GM12878 (cell line): Measurements from ENCODE around the gene METTL1. TPM values are rescaled to one million over a fixed set of nuclear protein-coding genes. Genes with fewer than 3 reads are reported as not detected.

ENCODE experiments used
- ATAC-seq: fragments of 200-7000 bp; cut with Tn5 transposase; 3 replicates; pipeline ENCODE4 v1.9.1; 2020; ENCODE audit warnings: mild to moderate bottlenecking, moderate library complexity
- BruUV-seq: library from RNA; stranded (reverse); fragments of 400-500 nt; replicated peaks from 2 replicates; lab custom pipeline; 2021; lab: Mats Ljungman, UMichigan
- CTCF ChIA-PET: fragments of 300-600 bp; sonication (Branson Sonifier 250); formaldehyde crosslinking; extraction: SDS; loops from one replicate; lab custom pipeline; 2021; ENCODE audit warnings: inconsistent platforms; lab: Yijun Ruan, JAX
- POLR2A ChIA-PET: fragments of 350-600 bp; formaldehyde crosslinking; extraction: SDS; loops from one replicate; lab custom pipeline; 2021; ENCODE audit warnings: inconsistent platforms; lab: Charles Lee
- RAD21 ChIA-PET: fragments of 300-600 bp; sonication (Branson Sonifier 250); formaldehyde crosslinking; loops from one replicate; lab custom pipeline; 2023; ENCODE audit warnings: antibody characterized with exemption; ENCODE audit not compliant: unreplicated experiment; lab: Charles Lee
- SMC1A ChIA-PET: fragments of 300-600 bp; sonication (Branson Sonifier 250); formaldehyde crosslinking; loops from one replicate; lab custom pipeline; 2023; ENCODE audit not compliant: unreplicated experiment, uncharacterized antibody; lab: Charles Lee
- DNase-seq: peaks from one replicate; pipeline ENCODE4 v3.0.0-alpha.2; 2011; ENCODE audit warnings: low read depth, low spot score
- FAIRE-seq: peaks from 3 replicates; lab custom pipeline; 2011; peaks lifted over from hg19 to GRCh38; lab: Jason Lieb, UNC
- H2AFZ ChIP-seq: 2 replicates; pipeline ENCODE4 v1.6.0; 2011; ENCODE audit warnings: low read depth, low read length, control low read depth; ENCODE audit not compliant: control insufficient read depth
- H3K27ac ChIP-seq: 2 replicates; pipeline ENCODE4 v1.5.1; 2011; ENCODE audit warnings: control low read depth; ENCODE audit not compliant: control insufficient read depth, insufficient read depth
- H3K27me3 ChIP-seq, 2 experiments: replicated peaks in 1 of 2; 2 replicates each; pipeline versions ENCODE4 v1.6.0 to v1.6.1; 2011; ENCODE audit warnings: low read length in 1 of 2; ENCODE audit not compliant: control insufficient read depth in 2 of 2, insufficient read depth in 2 of 2
- H3K36me3 ChIP-seq, 2 experiments: 2 replicates each; pipeline ENCODE4 v1.5.1; 2011; ENCODE audit warnings: low read length in 1 of 2; ENCODE audit not compliant: control insufficient read depth in 2 of 2, insufficient read depth in 2 of 2
- H3K4me1 ChIP-seq: 2 replicates; pipeline ENCODE4 v1.6.1; 2011; ENCODE audit warnings: mild to moderate bottlenecking, low read length, moderate library complexity, mixed read lengths; ENCODE audit not compliant: control insufficient read depth, insufficient read depth
- H3K4me2 ChIP-seq: 2 replicates; pipeline ENCODE4 v1.6.0; 2011; ENCODE audit warnings: control low read depth; ENCODE audit not compliant: control insufficient read depth, insufficient read depth
- H3K4me3 ChIP-seq: fragments of 200-600 bp; sonication (generic); 2 replicates; pipeline ENCODE4 v1.5.1; 2016
- H3K79me2 ChIP-seq: 2 replicates; pipeline ENCODE4 v1.6.0; 2011; ENCODE audit warnings: low read length; ENCODE audit not compliant: control insufficient read depth, insufficient read depth
- H3K9ac ChIP-seq: 2 replicates; pipeline ENCODE4 v1.8.0; 2011; ENCODE audit warnings: low read length, control low read depth, mixed read lengths; ENCODE audit not compliant: control insufficient read depth, insufficient read depth
- H3K9me3 ChIP-seq: replicated peaks from 3 replicates; pipeline ENCODE4 v1.5.1; 2011; ENCODE audit warnings: mild to moderate bottlenecking, low read length; ENCODE audit not compliant: control insufficient read depth, insufficient read depth
- H4K20me1 ChIP-seq: 2 replicates; pipeline ENCODE4 v1.6.0; 2011; ENCODE audit not compliant: control insufficient read depth, insufficient read depth
- ATF3 ChIP-seq: IDR thresholded peaks from 2 replicates; pipeline ENCODE4 v1.6.1; 2011; ENCODE audit warnings: low read depth, mild to moderate bottlenecking, low read length, moderate library complexity, borderline replicate concordance; ENCODE audit errors: extremely low read depth
- BRCA1 ChIP-seq: IDR thresholded peaks from 2 replicates; pipeline ENCODE4 v1.6.1; 2011; ENCODE audit warnings: low read depth, low read length, improper control_type of control experiment
- HCFC1 ChIP-seq: fragments of 150-350 bp; IDR thresholded peaks from 2 replicates; pipeline ENCODE4 v1.6.1; 2014; ENCODE audit warnings: low read length
- JUNB ChIP-seq: IDR thresholded peaks from 2 replicates; pipeline ENCODE4 v1.6.1; 2016; ENCODE audit warnings: antibody characterized with exemption, mild to moderate bottlenecking
- WGBS: methylation state at CpG from one replicate; pipeline ENCODE4 v1.1.6; 2016; ENCODE audit warnings: low lambda C conversion rate; ENCODE audit not compliant: insufficient replicate concordance, insufficient coverage; ENCODE audit errors: missing lambda C conversion rate; 5-methylcytosine and 5-hydroxymethylcytosine counted together
- in situ Hi-C: fragments of 300-500 bp; cut with MboI; formaldehyde crosslinking; loops from 9 replicates; pipeline ENCODE4 v1.14.3; 2018; ENCODE audit warnings: mixed read lengths
- intact Hi-C: fragments of 100-400 bp; cut with micrococcal nuclease; formaldehyde crosslinking; loops from one replicate; pipeline ENCODE4 v1.14.2; 2022; ENCODE audit not compliant: unreplicated experiment
- polyA plus RNA-seq, 11 experiments: library from polyadenylated mRNA; depleted of rRNA in 4 of 11; unstranded in 6 of 11; stranded (reverse) in 5 of 11; fragments of >200 nt; fragmentation: Nextera tagmentation in 4 of 11; fragmentation: Illumina TruSeq in 1 of 11; extraction: Ambion mirVana in 4 of 11; extraction: Trizol in 1 of 11; gene quantifications; 1 replicate in 1 of 11; 2 replicates in 10 of 11; pipeline versions ENCODE4 v1.2.1 to v1.2.3, GENCODE V29; 2011 to 2016; ENCODE audit warnings: inconsistent platforms in 2 of 11, missing spikeins in 2 of 11, low read depth in 1 of 11
- total RNA-seq, 4 experiments: library from RNA; depleted of rRNA in 3 of 4; stranded (reverse); fragments of >200 nt in 3 of 4; fragmentation: Illumina TruSeq in 1 of 4; extraction: Trizol in 1 of 4; gene quantifications; 2 replicates each; pipeline versions ENCODE4 v1.2.1 to v1.2.3, GENCODE V29; 2013 to 2021
- TF ChIP-seq, protein P1 (sequence below): IDR thresholded peaks from 2 replicates; pipeline ENCODE4 v1.6.1; 2012; ENCODE audit warnings: mild to moderate bottlenecking, low read depth, low read length
- TF ChIP-seq, protein P2 (sequence below): fragments of 450-650 bp; conservative IDR thresholded peaks from 2 replicates; pipeline ENCODE4 v1.6.1; 2017; ENCODE audit warnings: mild to moderate bottlenecking, moderate library complexity

Gene METTL1
- total and polyA plus RNA-seq, 10 of the 15 experiments (the other 5 are each of a cell fraction or from before 2014, with no cell fraction given), result 11.3 to 44.3 (median 30.6) TPM

- FAIRE-seq (no peak), ATAC-seq (no peak), DNase-seq (no peak)
- WGBS, result 85% methylated on average over 3 of the region's 3 CpGs
- BruUV-seq, result no TSS peak
- TF ChIP-seq, protein P1, sequence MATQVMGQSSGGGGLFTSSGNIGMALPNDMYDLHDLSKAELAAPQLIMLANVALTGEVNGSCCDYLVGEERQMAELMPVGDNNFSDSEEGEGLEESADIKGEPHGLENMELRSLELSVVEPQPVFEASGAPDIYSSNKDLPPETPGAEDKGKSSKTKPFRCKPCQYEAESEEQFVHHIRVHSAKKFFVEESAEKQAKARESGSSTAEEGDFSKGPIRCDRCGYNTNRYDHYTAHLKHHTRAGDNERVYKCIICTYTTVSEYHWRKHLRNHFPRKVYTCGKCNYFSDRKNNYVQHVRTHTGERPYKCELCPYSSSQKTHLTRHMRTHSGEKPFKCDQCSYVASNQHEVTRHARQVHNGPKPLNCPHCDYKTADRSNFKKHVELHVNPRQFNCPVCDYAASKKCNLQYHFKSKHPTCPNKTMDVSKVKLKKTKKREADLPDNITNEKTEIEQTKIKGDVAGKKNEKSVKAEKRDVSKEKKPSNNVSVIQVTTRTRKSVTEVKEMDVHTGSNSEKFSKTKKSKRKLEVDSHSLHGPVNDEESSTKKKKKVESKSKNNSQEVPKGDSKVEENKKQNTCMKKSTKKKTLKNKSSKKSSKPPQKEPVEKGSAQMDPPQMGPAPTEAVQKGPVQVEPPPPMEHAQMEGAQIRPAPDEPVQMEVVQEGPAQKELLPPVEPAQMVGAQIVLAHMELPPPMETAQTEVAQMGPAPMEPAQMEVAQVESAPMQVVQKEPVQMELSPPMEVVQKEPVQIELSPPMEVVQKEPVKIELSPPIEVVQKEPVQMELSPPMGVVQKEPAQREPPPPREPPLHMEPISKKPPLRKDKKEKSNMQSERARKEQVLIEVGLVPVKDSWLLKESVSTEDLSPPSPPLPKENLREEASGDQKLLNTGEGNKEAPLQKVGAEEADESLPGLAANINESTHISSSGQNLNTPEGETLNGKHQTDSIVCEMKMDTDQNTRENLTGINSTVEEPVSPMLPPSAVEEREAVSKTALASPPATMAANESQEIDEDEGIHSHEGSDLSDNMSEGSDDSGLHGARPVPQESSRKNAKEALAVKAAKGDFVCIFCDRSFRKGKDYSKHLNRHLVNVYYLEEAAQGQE, result peak; percentile 87
- TF ChIP-seq HCFC1 (no peak), JUNB (no peak), ATF3 (no peak), BRCA1 (no peak)
- TF ChIP-seq, protein P2, sequence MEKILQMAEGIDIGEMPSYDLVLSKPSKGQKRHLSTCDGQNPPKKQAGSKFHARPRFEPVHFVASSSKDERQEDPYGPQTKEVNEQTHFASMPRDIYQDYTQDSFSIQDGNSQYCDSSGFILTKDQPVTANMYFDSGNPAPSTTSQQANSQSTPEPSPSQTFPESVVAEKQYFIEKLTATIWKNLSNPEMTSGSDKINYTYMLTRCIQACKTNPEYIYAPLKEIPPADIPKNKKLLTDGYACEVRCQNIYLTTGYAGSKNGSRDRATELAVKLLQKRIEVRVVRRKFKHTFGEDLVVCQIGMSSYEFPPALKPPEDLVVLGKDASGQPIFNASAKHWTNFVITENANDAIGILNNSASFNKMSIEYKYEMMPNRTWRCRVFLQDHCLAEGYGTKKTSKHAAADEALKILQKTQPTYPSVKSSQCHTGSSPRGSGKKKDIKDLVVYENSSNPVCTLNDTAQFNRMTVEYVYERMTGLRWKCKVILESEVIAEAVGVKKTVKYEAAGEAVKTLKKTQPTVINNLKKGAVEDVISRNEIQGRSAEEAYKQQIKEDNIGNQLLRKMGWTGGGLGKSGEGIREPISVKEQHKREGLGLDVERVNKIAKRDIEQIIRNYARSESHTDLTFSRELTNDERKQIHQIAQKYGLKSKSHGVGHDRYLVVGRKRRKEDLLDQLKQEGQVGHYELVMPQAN, result no peak
- no peak overlapping the region for H3K4me2 ChIP-seq
- H3K4me1 ChIP-seq, result peaks cover 17% of the 10 kb centered on the region; the same call in 1 of the 2 replicates
- no peaks in the 10 kb centered on the region for H3K79me2 ChIP-seq
- in situ Hi-C loops, result no loop called here
- H3K9ac ChIP-seq, result no peak overlapping the region
- intact Hi-C loops, result no loop called here
- RAD21 ChIA-PET, result interaction anchor here (1.5 kb wide), 1 partner anchor 177 kb away, joined by 4 read pairs; no protein-coding TSS in a partner anchor
- SMC1A ChIA-PET, result interaction anchor here (1.0 kb wide), 1 partner anchor 13 kb away, joined by 3 read pairs; no protein-coding TSS in a partner anchor
- no peak overlapping the region for H3K27ac ChIP-seq
- no peak overlapping the region for H2AFZ ChIP-seq
- H4K20me1 ChIP-seq, result no peaks in the 10 kb centered on the region; the same call in 1 of the 2 replicates
- H3K27me3 ChIP-seq, result peaks cover 4 to 12% of the 10 kb centered on the region in 2 experiments; a peak in 2 of 4 replicates
- no peaks in the 10 kb centered on the region; the same call in 2 of the 3 replicates for H3K9me3 ChIP-seq
- no peak overlapping the region for H3K4me3 ChIP-seq
- peaks cover 0 to 3% of the 10 kb centered on the region in 2 experiments; a peak in 2 of 4 replicates for H3K36me3 ChIP-seq
- CTCF ChIA-PET, result interaction anchor here (0.5 to 2.0 kb wide), 5 partner anchors 12 to 173 kb away, joined by 3 to 9 read pairs (median 5); partner anchors contain the start of genes AVIL, EEF1AKMT3 and METTL1
- POLR2A ChIA-PET, result no interaction called here
Measured at GRCh38 chr12:57760347-57760982, 11.4 kb downstream of the METTL1 start.
